Measurements from ENCODE around the gene ATG16L1. TPM values are rescaled to one million over a fixed set of nuclear protein-coding genes. Genes with fewer than 3 reads are reported as not detected.
A peak's percentile ranks its signal among the peaks of the same experiment; 100 is the strongest.

The ATG16L1 gene
- total RNA-seq, 1 experiment from 2014 or later = 42.0 TPM

- no CpG with 5 or more reads among the region's 8 CpGs for WGBS (ENCODE audit: extremely low coverage, insufficient read length, low lambda C conversion rate)
- H3K56ac ChIP-seq (ENCODE audit: insufficient read length, low read depth, low read length) = no peak overlapping the region
- Mint-ChIP-seq H3K9me3 (no peaks in the 10 kb centered on the region; a peak in 1 of 5 replicates), H3K36me3 (ENCODE audit: insufficient read depth in 1 of 3, low read depth in 3 of 3) (no peaks in the 10 kb centered on the region), H3K27me3 (ENCODE audit: low read depth) (peaks cover 22% of the 10 kb centered on the region), H3K4me3 (no peak overlapping the region), H3K27ac (peak overlapping the region in 1 of 3 experiments; percentile 74; a peak in 2 of 7 replicates), H3K4me1 (0 out of 4 replicates have a peak, but pooled peaks cover 0 to 3% of the 10 kb centered on the region in 2 experiments)
- no peak overlapping the region for H2AFZ ChIP-seq (ENCODE audit: low read length)
- H2BK15ac ChIP-seq (ENCODE audit: low read depth, low read length) = no peak overlapping the region
- H4K8ac ChIP-seq (replicated peaks; ENCODE audit: insufficient read length, low read depth, low read length) = no peak overlapping the region
- H2BK12ac ChIP-seq (ENCODE audit: insufficient read length, low read depth, low read length) = no peak overlapping the region
- no peak overlapping the region for H2BK5ac ChIP-seq (ENCODE audit: insufficient read length, low read length)
- H3K23me2 ChIP-seq (ENCODE audit: insufficient read length, low read depth, low read length, poor library complexity, severe bottlenecking) = no peaks in the 10 kb centered on the region
- TF ChIP-seq CTCF (conservative IDR thresholded peaks at IDR 0.05) = no peak
- H3K14ac ChIP-seq (ENCODE audit: insufficient read depth, low read length) = no peak overlapping the region
- H3K4me2 ChIP-seq (ENCODE audit: insufficient read depth, insufficient read length, low read length) = no peak overlapping the region
- H3K27ac ChIP-seq (ENCODE audit: insufficient read length, low read depth, low read length) = no peak overlapping the region
- no peak overlapping the region for H4K5ac ChIP-seq (ENCODE audit: insufficient read length, low read depth, low read length)
- H4K91ac ChIP-seq (ENCODE audit: insufficient read length, low read depth, low read length) = no peak overlapping the region
- no peaks in the 10 kb centered on the region for H3K9me3 ChIP-seq (ENCODE audit: control insufficient read depth, low read depth, low read length)
- H3K23ac ChIP-seq (ENCODE audit: insufficient read length, low read depth, low read length) = no peak overlapping the region
- H3K4ac ChIP-seq (ENCODE audit: low read depth, low read length) = no peak overlapping the region
- no peaks in the 10 kb centered on the region for H3K4me1 ChIP-seq (ENCODE audit: insufficient read depth, low read length)
- no peak for DNase-seq
- no peak overlapping the region for H3K9ac ChIP-seq (ENCODE audit: extremely low read depth, insufficient read length, low read length)
- no peaks in the 10 kb centered on the region for H3K79me1 ChIP-seq (ENCODE audit: insufficient read depth, low read depth, low read length, poor library complexity, severe bottlenecking)
- no peaks in the 10 kb centered on the region for H3K27me3 ChIP-seq (ENCODE audit: insufficient read depth, low read length)
- H3K18ac ChIP-seq (ENCODE audit: insufficient read length, low read depth, low read length) = no peak overlapping the region
- no peak overlapping the region for H2BK20ac ChIP-seq (ENCODE audit: low read depth, low read length, poor library complexity, severe bottlenecking)
- no peak overlapping the region for H2BK120ac ChIP-seq (ENCODE audit: low read depth, low read length, poor library complexity, severe bottlenecking)
- H2AK5ac ChIP-seq (ENCODE audit: insufficient read length, low read length) = no peak overlapping the region
- H3K79me2 ChIP-seq (ENCODE audit: insufficient read depth, low read length) = no peaks in the 10 kb centered on the region
- H3T11ph ChIP-seq (ENCODE audit: low read length) = no peak overlapping the region
- no peaks in the 10 kb centered on the region for H4K20me1 ChIP-seq (ENCODE audit: control insufficient read depth, insufficient read depth, insufficient read length)
Measured at GRCh38 chr2:233312874-233313273, 61.4 kb downstream of the ATG16L1 start.

Measured in H9 (cell line).